ENCODE results near the gene C1orf50. TPM values are rescaled to one million over a fixed set of nuclear protein-coding genes. Genes with fewer than 3 reads are reported as not detected.

C1orf50 gene
- total RNA-seq, 1 donor = 5.2 TPM

GRCh38 chr1:42736152-42736551, 30.9 kb upstream of the C1orf50 start:
- peak; percentile 46 for TF ChIP-seq CTCF (IDR thresholded peaks at IDR 0.05; ENCODE audit: insufficient read depth, low read depth, low read length)
- H3K4me3 ChIP-seq (ENCODE audit: low read depth, low read length) = no peak overlapping the region
- DNase-seq (ENCODE audit: low read depth) = peak; percentile 26

- TF ChIP-seq CTCF (IDR thresholded peaks at IDR 0.05; ENCODE audit: insufficient read depth, low read depth, low read length) = no peak
- no peak overlapping the region for H3K4me3 ChIP-seq (ENCODE audit: low read depth, low read length)
- DNase-seq (ENCODE audit: low read depth) = no peak
Observed at GRCh38 chr1:42736571-42737200, 30.4 kb upstream of the C1orf50 start.

- DNase-seq (ENCODE audit: low read depth) = no peak
- TF ChIP-seq CTCF (IDR thresholded peaks at IDR 0.05; ENCODE audit: insufficient read depth, low read depth, low read length) = peak; percentile 7
- H3K4me3 ChIP-seq (ENCODE audit: low read depth, low read length) = no peak overlapping the region
Observed at GRCh38 chr1:42737257-42737656, 29.8 kb upstream of the C1orf50 start.

GRCh38 chr1:42737986-42738677, 28.9 kb upstream of the C1orf50 start:
- DNase-seq (ENCODE audit: low read depth) = no peak
- TF ChIP-seq CTCF (IDR thresholded peaks at IDR 0.05; ENCODE audit: insufficient read depth, low read depth, low read length) = no peak

GRCh38 chr1:42738678-42739226, 28.3 kb upstream of the C1orf50 start:
- no peak for TF ChIP-seq CTCF (IDR thresholded peaks at IDR 0.05; ENCODE audit: insufficient read depth, low read depth, low read length)
- DNase-seq (ENCODE audit: low read depth) = no peak
- H3K4me3 ChIP-seq (ENCODE audit: low read depth, low read length) = no peak overlapping the region

More at GRCh38 chr1:42737986-42738677, 28.9 kb upstream of the C1orf50 start:
- no peak overlapping the region for H3K4me3 ChIP-seq (ENCODE audit: low read depth, low read length)

GRCh38 chr1:42739753-42740700, 27.0 kb upstream of the C1orf50 start, which contains the start of gene CLDN19:
CLDN19 (minus strand) TSS chr1:42740236; CDS start chr1:42740063, 173 bp downstream.
- H3K4me3 ChIP-seq (ENCODE audit: low read depth, low read length) = no peak within 1 kb of the TSS
- TF ChIP-seq CTCF (IDR thresholded peaks at IDR 0.05; ENCODE audit: insufficient read depth, low read depth, low read length) = no peak
- no peak for DNase-seq (ENCODE audit: low read depth)

All from fibroblast of villous mesenchyme (primary cell).